Prostate gland (tissue), 2 donors: ENCODE data around the gene ACOT8.

Experiments
- CTCF ChIP-seq, 4 experiments: fragments of 200-600 bp in 2 of 4; fragments of 450-650 bp in 2 of 4; sonication (generic) in 2 of 4; IDR thresholded peaks; 1 replicate in 3 of 4; 2 replicates in 1 of 4; pipeline ENCODE4 v1.5.1; 2016 to 2019; ENCODE audit warnings: antibody characterized with exemption in 4 of 4, mild to moderate bottlenecking in 2 of 4, moderate library complexity in 2 of 4
- POLR2A ChIP-seq: fragments of 450-650 bp; IDR thresholded peaks from one replicate; pipeline ENCODE4 v1.6.1; 2016; ENCODE audit warnings: antibody characterized with exemption, mild to moderate bottlenecking

DNA sequence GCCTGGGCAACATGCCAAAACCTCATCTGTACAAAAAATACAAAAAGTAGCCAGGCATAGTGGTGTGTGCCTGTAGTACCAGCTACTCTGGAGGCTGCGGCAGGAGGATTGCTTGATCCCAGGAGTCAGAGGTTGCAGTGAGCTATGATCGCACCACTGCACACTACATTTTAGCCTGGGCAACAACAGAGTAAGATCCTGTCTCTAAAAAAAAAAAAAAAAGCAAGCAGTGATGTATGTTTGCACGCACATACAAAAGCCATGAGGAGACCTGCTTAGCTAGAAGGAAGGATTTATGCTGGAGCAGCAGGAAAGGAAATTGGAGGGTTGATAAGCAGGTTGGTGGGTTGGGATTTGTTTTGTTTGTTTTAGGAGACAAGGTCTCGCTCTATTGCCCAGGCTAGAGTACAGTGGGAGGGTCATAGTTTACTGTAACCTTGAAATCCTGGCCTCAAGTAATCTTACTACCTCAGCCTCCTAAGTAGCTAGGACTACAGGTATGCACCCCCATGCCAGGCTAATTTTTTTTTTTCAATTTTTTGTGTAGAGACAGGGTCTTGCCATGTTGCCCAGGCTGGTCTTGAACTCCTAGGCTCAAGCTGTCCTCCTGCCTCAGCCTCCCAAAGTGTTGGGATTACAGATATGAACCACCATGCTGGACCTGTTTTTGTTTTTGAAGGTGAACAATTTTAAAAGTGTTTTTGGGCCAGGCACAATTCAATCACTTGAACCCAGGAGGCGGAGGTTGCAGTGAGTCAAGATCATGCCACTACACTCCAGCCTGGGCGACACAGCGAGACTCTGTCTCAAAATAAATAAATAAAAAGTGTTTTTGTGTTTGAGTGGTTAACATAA lies 4.3 kb upstream of the ACOT8 start:
- TF ChIP-seq CTCF (IDR thresholded peaks at IDR 0.05) (no peak), POLR2A (no peak)
